MCF 10A (cell line): Measurements from ENCODE around the gene WDFY4. TPM values are rescaled to one million over a fixed set of nuclear protein-coding genes. Genes with fewer than 3 reads are reported as not detected.

Source experiments
- BruUV-seq: library from RNA; stranded (reverse); fragments of 400-500 nt; replicated peaks from 2 replicates; lab custom pipeline; 2021; lab: Mats Ljungman, UMichigan
- CTCF ChIA-PET: fragments of 300-600 bp; sonication (Branson Sonifier 250); formaldehyde crosslinking; extraction: SDS; loops from one replicate; lab custom pipeline; 2021; ENCODE audit warnings: antibody characterized with exemption, inconsistent platforms; lab: Yijun Ruan, JAX
- POLR2A ChIA-PET: fragments of 300-600, 350-650 bp; sonication (Branson Sonifier 250); formaldehyde crosslinking; extraction: SDS; loops from one replicate; lab custom pipeline; 2020; ENCODE audit warnings: antibody characterized with exemption, inconsistent platforms; lab: Yijun Ruan, JAX
- DNase-seq: peaks from one replicate; pipeline ENCODE4 v3.0.0-alpha.2; 2018; ENCODE audit not compliant: unreplicated experiment
- H3K27ac Mint-ChIP-seq: one replicate; pipeline ENCODE4 v1.8.0; 2022; ENCODE audit warnings: mild to moderate bottlenecking, low read depth, mixed read lengths; ENCODE audit not compliant: unreplicated experiment
- H3K27me3 Mint-ChIP-seq: one replicate; pipeline ENCODE4 v1.8.0; 2022; ENCODE audit warnings: mixed read lengths; ENCODE audit not compliant: insufficient read depth, unreplicated experiment
- H3K36me3 Mint-ChIP-seq: one replicate; pipeline ENCODE4 v1.8.0; 2022; ENCODE audit warnings: mild to moderate bottlenecking, moderate library complexity, mixed read lengths; ENCODE audit not compliant: insufficient read depth, unreplicated experiment
- H3K4me1 Mint-ChIP-seq: one replicate; pipeline ENCODE4 v1.8.0; 2022; ENCODE audit warnings: mixed read lengths; ENCODE audit not compliant: insufficient read depth, unreplicated experiment
- H3K4me3 Mint-ChIP-seq: one replicate; pipeline ENCODE4 v1.8.0; 2022; ENCODE audit warnings: mild to moderate bottlenecking, moderate library complexity, mixed read lengths; ENCODE audit not compliant: unreplicated experiment
- H3K9me3 Mint-ChIP-seq: one replicate; pipeline ENCODE4 v1.8.0; 2022; ENCODE audit warnings: mixed read lengths; ENCODE audit not compliant: unreplicated experiment
- intact Hi-C: fragments of 100-400 bp; cut with micrococcal nuclease; formaldehyde crosslinking; loops from 2 replicates; pipeline ENCODE4 v1.14.1; 2022
- total RNA-seq: library from RNA; stranded (reverse); gene quantifications from 2 replicates; pipeline ENCODE4 v1.2.3, GENCODE V29; 2022
- TF ChIP-seq, protein P1 (sequence below): fragments of 200-600 bp; IDR thresholded peaks from one replicate; pipeline ENCODE4 v1.8.0; 2022; ENCODE audit warnings: antibody characterized with exemption, mild to moderate bottlenecking; ENCODE audit not compliant: unreplicated experiment

The WDFY4 gene
- total RNA-seq, 1 experiment from 2014 or later = not detected

GRCh38 chr10:48806342-48806741, 121.7 kb downstream of the WDFY4 start:
- DNase-seq = no peak
- no peak overlapping the region for H3K4me3 Mint-ChIP-seq
- CTCF ChIA-PET = no interaction called here
- TF ChIP-seq, protein P1, sequence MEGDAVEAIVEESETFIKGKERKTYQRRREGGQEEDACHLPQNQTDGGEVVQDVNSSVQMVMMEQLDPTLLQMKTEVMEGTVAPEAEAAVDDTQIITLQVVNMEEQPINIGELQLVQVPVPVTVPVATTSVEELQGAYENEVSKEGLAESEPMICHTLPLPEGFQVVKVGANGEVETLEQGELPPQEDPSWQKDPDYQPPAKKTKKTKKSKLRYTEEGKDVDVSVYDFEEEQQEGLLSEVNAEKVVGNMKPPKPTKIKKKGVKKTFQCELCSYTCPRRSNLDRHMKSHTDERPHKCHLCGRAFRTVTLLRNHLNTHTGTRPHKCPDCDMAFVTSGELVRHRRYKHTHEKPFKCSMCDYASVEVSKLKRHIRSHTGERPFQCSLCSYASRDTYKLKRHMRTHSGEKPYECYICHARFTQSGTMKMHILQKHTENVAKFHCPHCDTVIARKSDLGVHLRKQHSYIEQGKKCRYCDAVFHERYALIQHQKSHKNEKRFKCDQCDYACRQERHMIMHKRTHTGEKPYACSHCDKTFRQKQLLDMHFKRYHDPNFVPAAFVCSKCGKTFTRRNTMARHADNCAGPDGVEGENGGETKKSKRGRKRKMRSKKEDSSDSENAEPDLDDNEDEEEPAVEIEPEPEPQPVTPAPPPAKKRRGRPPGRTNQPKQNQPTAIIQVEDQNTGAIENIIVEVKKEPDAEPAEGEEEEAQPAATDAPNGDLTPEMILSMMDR = no peak
- no peaks in the 10 kb centered on the region for H3K4me1 Mint-ChIP-seq
- no peaks in the 10 kb centered on the region for H3K36me3 Mint-ChIP-seq
- no TSS peak for BruUV-seq
- H3K9me3 Mint-ChIP-seq = no peaks in the 10 kb centered on the region
- no peaks in the 10 kb centered on the region for H3K27me3 Mint-ChIP-seq
- POLR2A ChIA-PET = no interaction called here
- intact Hi-C loops = no loop called here
- H3K27ac Mint-ChIP-seq = no peak overlapping the region

DNA sequence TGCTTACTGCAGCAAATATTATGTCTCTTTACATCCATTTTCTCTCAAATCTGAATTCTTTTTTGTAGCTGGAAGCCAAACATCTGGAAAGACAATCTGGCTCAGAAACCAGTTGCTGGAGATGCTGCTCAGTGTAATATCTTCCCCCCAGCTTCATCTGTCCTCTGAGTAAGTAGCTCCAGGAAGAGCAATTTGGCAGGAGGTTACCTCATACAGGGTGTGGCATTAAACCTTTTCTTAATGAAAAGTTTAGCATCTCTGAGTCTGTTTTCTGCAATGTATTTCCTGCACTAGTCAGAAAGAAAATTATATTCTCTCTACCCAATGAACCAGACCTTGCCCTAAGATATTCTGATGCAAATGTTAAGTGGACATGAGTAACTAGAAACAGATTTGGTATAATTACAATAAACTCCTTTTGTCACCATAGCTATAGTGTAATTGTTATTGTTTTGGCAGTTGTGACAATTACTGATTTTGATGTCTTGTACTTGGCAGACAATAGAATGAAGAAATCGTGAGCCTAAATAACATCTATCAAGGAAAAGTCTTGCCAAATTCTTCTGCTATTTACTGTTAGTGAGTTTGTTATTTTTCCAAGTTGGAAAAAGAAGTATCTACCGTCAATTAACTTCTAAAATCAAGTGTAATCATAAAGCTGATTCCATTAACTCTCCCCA, 123.3 kb downstream of the WDFY4 start:
- intact Hi-C loops = no loop called here
- Mint-ChIP-seq H3K4me3 (no peak overlapping the region), H3K27me3 (no peaks in the 10 kb centered on the region), H3K27ac (no peak overlapping the region), H3K4me1 (no peaks in the 10 kb centered on the region), H3K9me3 (no peaks in the 10 kb centered on the region), H3K36me3 (no peaks in the 10 kb centered on the region)
- DNase-seq = no peak
- TF ChIP-seq, protein P1 = no peak
- POLR2A ChIA-PET = no interaction called here
- CTCF ChIA-PET = interaction anchor here (0.6 kb wide), 2 partner anchors 90 to 332 kb away, joined by 4 read pairs; no protein-coding TSS in a partner anchor
- BruUV-seq = no TSS peak

DNA sequence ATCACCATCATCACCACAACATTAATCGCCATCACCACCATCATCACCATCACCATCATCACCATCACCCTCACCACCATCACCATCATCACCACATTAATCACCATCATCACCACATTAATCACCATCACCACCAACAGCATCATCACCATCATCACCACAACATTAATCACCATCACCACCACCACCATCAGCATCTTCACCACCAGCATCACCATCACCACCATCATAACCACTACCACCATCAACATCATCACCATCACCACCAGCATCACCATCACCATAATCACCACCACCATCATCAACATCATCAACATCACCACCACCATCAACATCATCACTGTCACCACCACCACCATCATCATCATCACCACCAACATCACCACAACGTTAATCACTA, 124.6 kb downstream of the WDFY4 start:
- intact Hi-C loops = no loop called here
- CTCF ChIA-PET = no interaction called here
- no peak overlapping the region for H3K4me3 Mint-ChIP-seq
- BruUV-seq = no TSS peak
- no peak overlapping the region for H3K27ac Mint-ChIP-seq
- no peaks in the 10 kb centered on the region for H3K9me3 Mint-ChIP-seq
- TF ChIP-seq, protein P1 = no peak
- POLR2A ChIA-PET = no interaction called here
- H3K4me1 Mint-ChIP-seq = no peaks in the 10 kb centered on the region
- DNase-seq = no peak
- no peaks in the 10 kb centered on the region for H3K36me3 Mint-ChIP-seq
- H3K27me3 Mint-ChIP-seq = no peaks in the 10 kb centered on the region

DNA sequence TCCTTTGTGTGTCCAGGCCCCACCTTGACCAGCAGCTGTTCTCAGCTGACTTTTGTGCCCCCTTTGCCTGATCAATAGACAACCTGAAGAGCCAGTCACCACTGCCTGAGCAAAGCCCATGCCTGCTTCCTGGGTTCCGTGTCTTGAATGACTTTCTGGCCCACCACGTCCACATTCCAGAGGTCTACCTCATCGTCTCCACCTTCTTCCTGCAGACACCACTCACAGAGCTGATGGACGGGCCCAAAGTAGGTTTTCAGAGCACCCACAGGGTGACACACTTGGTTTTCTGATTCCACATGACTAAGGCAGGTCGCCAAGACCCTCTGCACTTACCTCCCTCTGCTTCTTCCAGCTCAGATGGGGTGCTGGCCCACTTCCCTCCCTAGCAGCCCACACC, 126.8 kb downstream of the WDFY4 start:
- no TSS peak for BruUV-seq
- Mint-ChIP-seq H3K27ac (no peak overlapping the region), H3K4me1 (peaks cover 6% of the 10 kb centered on the region), H3K36me3 (no peaks in the 10 kb centered on the region), H3K9me3 (no peaks in the 10 kb centered on the region), H3K27me3 (no peaks in the 10 kb centered on the region), H3K4me3 (no peak overlapping the region)
- TF ChIP-seq, protein P1 = no peak
- intact Hi-C loops = no loop called here
- CTCF ChIA-PET = interaction anchor here (0.6 to 1.0 kb wide), 3 partner anchors 15 to 408 kb away, joined by 3 read pairs; no protein-coding TSS in a partner anchor
- DNase-seq = no peak
- POLR2A ChIA-PET = no interaction called here
